GM21515 (cell line): ENCODE data around the gene S100A3.

Source experiments
- ATAC-seq: cut with Tn5 transposase; IDR thresholded peaks from one replicate; pipeline ENCODE4 v1.9.1; 2021; ENCODE audit not compliant: unreplicated experiment

Gene S100A3

DNA sequence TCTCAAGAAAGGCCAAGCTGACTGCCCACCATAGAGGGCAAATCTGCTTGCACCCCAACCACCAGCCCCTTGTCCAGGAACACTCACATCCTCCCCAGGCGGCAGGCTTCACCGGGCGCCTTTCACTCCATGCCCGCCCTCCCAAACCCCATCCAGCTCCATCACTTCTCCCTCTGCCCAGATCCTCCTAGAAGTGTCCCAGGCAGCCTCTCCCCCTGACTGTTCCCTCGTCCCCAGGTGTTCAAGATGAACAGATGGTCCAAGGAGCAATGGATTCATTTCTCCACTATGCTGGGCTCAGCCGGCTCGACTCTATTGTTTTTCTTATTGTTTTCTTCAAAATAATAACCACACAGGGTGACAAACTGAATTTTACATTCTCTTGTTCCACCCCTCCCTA, 35.4 kb downstream of the S100A3 start:
- no peak for ATAC-seq

DNA sequence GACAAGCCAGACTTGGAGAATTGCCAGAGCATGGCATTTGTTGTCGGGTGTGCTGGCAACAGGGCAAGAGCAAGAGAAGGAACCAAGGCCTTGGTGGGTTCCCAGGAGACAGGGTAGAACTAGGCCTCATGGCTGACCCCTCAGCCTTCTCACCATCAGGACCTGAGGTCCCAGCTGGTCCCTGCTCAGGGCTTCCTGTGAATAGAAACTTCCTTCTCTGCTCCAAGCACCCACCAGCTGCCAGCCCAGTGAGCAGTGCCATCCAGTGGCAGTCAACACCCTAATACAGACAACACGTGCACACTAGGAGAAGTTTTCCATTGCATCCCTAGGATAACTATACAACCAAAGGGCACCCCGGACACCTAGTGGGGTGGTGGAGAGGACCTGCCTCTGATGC, 36.0 kb downstream of the S100A3 start:
- ATAC-seq: no peak

DNA sequence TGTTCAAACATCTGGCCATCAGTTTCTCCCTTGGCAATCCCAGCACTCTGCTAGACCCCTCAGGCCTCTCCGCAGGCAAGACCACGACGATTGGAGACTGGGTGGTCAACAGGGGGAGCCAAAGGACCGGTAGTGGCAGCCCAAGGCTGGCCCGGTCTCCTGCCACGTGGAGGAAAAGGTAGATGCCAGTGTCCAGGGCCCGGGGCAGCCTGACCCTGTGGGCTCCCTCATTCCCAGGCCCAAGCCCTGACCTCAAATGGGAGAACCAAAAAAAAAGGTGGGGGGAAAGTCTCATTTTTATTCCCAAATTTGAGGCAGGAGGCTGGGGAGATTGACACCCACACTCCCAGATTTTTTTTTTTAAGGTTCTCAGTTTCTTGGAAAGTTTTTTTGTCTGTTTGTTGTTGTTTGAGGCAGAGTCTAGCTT, 38.1 kb downstream of the S100A3 start:
- ATAC-seq: no peak

DNA sequence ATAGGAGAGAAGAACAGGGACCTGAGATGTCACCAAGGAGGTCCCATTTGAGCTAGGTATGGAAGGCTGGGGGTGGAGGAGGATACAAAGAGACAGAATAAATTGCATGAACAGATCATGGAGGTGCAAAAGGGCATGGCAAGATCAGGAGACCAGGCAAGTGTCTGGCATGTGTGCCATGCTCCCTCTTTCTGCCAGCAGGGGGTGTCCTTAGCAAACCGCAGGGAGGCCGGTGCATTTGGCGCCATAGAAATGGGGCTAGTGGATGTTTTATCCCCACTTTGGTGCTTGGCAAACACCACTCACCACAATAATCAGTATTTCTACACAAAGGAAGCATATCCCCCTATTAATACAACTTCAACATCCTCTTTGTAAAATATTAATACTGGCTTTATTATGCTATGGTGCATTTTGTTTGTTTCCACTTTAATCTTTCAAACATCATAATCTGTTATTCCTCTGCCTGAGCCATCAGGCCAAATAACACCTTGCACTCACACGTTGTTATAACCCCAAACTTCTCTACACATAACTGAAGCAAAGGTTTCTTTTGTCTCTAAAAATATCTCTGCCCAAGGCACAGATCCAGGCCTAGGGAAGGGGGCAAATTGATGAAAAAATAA, 39.2 kb downstream of the S100A3 start:
- no peak for ATAC-seq

DNA sequence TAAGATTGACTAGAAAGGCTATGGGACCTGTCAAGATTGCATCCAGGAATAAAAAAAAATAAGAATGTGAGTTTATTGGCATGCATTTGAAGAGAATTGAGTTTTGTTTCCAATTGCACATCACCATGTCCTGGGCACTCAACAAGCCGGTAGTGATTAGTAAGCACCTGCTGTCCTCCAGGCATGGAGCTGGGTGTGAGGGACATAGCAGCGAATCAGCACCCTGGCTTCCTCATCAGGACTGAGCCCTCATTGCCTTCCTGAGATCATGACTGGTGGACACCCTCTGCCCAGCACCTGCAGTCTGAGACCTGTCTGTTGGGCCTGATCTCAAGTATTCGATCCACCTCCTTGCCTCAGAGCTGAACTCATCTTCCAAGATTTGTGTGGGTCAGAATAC, 40.0 kb downstream of the S100A3 start:
- ATAC-seq: no peak

DNA sequence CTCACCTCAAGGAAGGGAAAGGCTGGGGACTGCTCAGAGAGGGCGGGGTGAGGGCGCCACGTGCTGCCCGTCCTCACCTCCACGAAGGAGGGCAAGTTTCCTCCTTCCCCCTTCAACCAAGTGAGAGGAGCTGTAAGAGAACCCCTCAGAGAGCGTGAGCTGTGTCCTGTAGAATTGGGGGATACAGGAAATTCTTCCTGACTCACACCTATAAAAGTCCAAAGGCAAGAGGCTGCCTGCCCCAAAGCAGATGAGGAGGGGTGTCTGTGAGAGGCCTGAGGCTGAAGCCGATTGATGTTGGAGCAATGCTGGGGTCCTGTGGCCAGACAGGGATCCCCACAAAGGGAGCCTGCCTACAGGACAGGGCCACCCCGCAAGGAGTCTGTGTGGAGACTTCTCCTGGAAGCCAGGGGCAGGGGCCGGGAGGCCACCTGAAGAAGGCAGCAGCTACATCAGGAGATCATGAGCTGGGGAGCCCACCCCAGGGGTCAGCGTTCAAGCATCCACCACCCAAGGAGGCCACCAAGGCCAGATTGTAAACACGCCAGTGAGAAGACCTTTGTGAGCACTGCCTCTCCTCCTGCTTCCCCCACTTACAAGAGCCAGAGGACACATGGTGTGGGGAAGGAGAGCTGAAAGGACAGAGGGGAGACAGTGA, 41.0 kb downstream of the S100A3 start:
- ATAC-seq: no peak

DNA sequence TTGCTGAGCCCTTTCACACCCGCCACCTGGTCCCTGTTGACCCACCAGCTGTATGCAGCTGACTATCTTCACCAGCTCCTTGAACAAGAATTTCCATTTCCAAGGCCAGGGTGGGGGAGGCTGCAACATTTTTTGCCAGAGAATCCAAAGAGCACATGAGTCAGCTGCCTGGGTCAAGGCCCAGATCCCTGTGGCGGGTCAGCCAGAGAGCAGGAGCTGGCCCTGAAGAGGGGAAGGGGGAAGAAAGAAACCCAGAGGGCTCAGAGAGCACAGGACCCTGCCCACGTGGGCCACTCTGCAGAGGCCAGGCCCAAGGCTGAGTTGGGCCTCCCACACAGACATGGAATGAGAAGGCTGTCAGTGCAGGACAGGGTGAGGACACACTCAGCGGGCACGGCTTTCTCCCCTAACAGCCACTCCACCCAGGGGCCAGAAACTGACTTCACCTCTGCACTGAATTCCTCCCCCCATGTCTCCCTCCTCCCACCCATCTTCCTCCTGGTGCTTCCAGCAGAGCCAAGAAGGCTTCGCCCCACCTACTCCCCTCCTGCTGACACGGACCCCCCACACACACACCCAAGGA, 42.1 kb downstream of the S100A3 start:
- ATAC-seq: no peak

DNA sequence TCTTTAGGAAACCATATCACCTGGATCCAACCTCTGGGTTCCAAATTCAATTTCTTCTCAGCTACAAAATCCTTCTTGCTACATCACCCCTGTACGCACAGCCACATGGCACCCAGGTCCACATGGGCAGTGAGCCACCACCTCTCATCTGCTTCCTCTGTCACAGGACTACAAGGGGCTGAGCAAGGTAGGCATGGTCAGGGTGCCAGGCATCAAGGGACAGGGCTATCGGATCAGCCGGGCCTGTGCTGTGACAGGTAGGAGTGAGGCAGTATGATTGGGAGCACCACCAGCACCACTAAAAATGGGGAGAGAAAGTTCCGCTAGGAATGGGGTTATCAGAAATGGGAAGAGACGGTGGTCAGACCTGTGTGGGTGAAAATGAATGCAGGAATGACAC, 42.7 kb downstream of the S100A3 start:
- ATAC-seq: no peak

DNA sequence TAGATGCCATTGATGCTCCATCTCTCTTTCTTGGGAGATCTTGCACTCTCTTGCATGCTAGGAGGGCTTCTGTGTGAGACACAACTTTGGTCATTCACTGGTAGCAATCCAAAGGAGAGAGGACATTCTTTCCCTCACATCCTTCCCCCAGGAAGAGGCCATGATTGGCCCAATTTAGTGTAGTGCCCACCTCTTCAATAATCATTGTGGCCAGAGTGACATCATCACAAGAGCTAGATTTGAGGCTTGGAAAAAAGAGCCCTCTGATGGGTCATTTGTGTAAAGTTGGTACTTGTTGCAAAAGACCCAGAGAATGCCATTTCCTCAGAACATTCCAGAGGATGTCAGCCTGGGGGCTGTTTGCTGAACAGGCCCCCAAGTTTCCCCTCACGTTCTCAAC, 43.5 kb downstream of the S100A3 start:
- no peak for ATAC-seq

DNA sequence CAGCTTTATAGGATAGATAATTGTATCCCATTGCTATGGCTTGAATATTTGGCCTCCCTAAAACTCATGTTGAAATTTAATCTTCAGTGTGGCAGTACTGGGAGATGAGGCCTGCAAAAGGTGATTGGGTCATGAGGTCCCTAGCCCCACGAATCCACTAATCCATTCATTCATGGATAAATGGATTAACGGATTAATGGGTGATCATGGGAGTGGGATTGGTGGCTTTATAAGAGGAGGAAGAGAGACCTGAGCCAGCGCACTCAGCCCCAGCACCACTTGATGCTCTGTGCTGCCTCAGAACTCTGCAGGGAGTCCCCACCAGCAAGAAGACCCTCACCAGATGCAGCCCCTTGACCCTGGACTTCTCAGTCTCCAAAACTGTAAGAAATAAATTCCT, 45.3 kb downstream of the S100A3 start:
- no peak for ATAC-seq

DNA sequence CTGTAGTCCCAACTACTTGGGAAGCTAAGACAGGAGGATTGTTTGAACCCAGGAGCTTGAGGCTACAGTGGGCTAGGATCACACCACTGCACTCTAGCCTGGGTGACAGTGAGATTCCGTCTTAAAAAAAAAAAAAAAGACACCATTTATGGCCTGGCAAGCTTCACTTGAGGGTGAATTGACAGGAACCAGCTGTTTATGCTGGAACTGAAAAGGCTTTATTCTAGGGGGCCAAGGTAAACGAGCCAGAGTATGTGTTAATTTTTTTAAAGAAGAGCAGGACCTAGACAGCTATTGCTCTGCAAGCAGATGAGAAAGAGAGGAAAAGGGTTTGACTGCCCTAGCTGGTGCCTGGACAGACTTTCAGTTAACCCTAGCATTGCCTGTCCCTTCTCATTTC, 50.3 kb downstream of the S100A3 start:
- no peak for ATAC-seq
